ENCODE results near the gene EDDM3A. TPM values are rescaled to one million over a fixed set of nuclear protein-coding genes. Genes with fewer than 3 reads are reported as not detected.

EDDM3A gene
- total RNA-seq, 1 donor from 2014 or later, result not detected

DNA sequence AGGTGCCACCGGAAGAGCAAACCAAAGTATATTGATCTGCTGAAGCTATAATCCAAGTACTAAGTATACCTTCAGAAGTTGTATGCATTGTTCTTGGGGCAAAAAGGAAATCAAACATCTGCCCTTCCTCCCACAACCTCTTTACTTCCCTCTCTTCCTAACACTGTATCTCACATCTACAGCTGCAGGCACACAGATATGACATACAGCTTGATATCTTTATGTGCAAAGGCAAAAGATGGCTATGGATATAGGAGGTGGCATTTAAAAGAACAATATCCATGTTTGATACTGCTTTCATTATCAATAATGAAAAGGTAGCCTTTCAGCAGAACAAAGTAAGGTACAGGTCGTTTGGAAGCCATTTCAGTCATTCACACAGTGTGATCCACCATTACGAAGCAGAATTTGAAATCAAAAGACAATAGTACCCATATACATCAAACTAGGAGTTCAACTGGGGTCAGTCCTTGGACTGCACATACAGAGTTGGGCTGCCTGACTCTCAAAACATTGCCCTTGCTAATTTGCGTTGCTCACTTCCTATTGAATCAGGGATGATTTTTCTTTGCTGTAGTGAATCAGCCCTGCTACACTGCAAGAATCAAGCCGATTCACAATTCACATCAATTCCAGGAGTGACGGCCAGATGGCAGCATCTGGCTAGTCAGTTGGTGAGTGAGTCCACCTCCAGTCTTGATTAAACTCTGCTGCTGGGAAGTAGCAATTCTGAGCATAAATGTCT is 48.2 kb upstream of the EDDM3A start:
- H3K9ac ChIP-seq (ENCODE audit: low read length), result no peak overlapping the region

DNA sequence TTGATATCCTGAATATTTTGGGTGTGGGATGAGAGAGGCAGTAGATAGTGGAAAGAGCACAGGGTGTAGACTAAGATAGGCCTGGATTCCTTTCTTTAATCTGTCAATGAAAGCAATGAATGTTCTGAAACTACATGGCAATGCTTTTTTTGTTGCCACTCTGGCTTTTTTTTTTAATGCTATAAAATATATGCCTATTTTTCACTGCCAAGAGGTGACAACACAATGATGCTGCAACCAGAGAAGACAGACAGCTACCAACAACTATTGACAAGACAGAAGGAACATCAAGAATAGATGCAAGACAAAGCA is 47.7 kb upstream of the EDDM3A start:
- Histone ChIP-seq H3K4me3 (ENCODE audit: insufficient read depth, low read depth, low read length) (no peak overlapping the region), H4K20me1 (ENCODE audit: insufficient read depth, low read length) (no peaks in the 10 kb centered on the region), H2AFZ (ENCODE audit: low read depth, low read length) (no peak overlapping the region), H3K9me3 (ENCODE audit: insufficient read depth, low read depth, low read length) (no peaks in the 10 kb centered on the region), H3K79me2 (ENCODE audit: insufficient read depth, low read length) (no peaks in the 10 kb centered on the region), H3K36me3 (ENCODE audit: insufficient read depth, low read length) (no peaks in the 10 kb centered on the region), H3K9ac (ENCODE audit: low read length) (no peak overlapping the region), H3K27ac (ENCODE audit: low read depth, low read length) (no peak overlapping the region), H3K27me3 (ENCODE audit: insufficient read depth, low read length) (no peaks in the 10 kb centered on the region), H3K4me1 (ENCODE audit: insufficient read depth, low read length) (no peaks in the 10 kb centered on the region), H3K4me2 (ENCODE audit: low read length) (no peak overlapping the region)
- no peak overlapping the region for H3K27ac Mint-ChIP-seq (ENCODE audit: unreplicated experiment)
- no peaks in the 10 kb centered on the region for H3K9me3 Mint-ChIP-seq (ENCODE audit: unreplicated experiment)
- H3K27me3 Mint-ChIP-seq (ENCODE audit: low read depth, unreplicated experiment), result no peaks in the 10 kb centered on the region
- TF ChIP-seq, protein P1, sequence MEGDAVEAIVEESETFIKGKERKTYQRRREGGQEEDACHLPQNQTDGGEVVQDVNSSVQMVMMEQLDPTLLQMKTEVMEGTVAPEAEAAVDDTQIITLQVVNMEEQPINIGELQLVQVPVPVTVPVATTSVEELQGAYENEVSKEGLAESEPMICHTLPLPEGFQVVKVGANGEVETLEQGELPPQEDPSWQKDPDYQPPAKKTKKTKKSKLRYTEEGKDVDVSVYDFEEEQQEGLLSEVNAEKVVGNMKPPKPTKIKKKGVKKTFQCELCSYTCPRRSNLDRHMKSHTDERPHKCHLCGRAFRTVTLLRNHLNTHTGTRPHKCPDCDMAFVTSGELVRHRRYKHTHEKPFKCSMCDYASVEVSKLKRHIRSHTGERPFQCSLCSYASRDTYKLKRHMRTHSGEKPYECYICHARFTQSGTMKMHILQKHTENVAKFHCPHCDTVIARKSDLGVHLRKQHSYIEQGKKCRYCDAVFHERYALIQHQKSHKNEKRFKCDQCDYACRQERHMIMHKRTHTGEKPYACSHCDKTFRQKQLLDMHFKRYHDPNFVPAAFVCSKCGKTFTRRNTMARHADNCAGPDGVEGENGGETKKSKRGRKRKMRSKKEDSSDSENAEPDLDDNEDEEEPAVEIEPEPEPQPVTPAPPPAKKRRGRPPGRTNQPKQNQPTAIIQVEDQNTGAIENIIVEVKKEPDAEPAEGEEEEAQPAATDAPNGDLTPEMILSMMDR (IDR thresholded peaks at IDR 0.05; ENCODE audit: insufficient read depth, low read depth, low read length), result no peak
- TF ChIP-seq EZH2 (IDR thresholded peaks at IDR 0.05; ENCODE audit: insufficient read depth, low read length), result no peak
- H3K4me3 Mint-ChIP-seq (ENCODE audit: unreplicated experiment), result no peak overlapping the region
- H3K36me3 Mint-ChIP-seq (ENCODE audit: low read depth, unreplicated experiment), result no peaks in the 10 kb centered on the region
- DNase-seq (ENCODE audit: low read depth) (no peak), FAIRE-seq (no peak)
- no peaks in the 10 kb centered on the region for H3K4me1 Mint-ChIP-seq (ENCODE audit: low read depth, unreplicated experiment)

More for the DNA sequence above, 48.2 kb upstream of the EDDM3A start:
- no peaks in the 10 kb centered on the region for H3K27me3 Mint-ChIP-seq (ENCODE audit: low read depth, unreplicated experiment)
- FAIRE-seq (peak; percentile 69), DNase-seq (ENCODE audit: low read depth) (peak; percentile 24)
- no peaks in the 10 kb centered on the region for H3K9me3 ChIP-seq (ENCODE audit: insufficient read depth, low read depth, low read length)
- H3K27ac Mint-ChIP-seq (ENCODE audit: unreplicated experiment), result no peak overlapping the region
- TF ChIP-seq EZH2 (IDR thresholded peaks at IDR 0.05; ENCODE audit: insufficient read depth, low read length), result no peak
- TF ChIP-seq, protein P1 (IDR thresholded peaks at IDR 0.05; ENCODE audit: insufficient read depth, low read depth, low read length), result peak; percentile 75
- no peaks in the 10 kb centered on the region for H3K4me1 Mint-ChIP-seq (ENCODE audit: low read depth, unreplicated experiment)
- H3K9me3 Mint-ChIP-seq (ENCODE audit: unreplicated experiment), result no peaks in the 10 kb centered on the region
- no peak overlapping the region for H3K4me3 Mint-ChIP-seq (ENCODE audit: unreplicated experiment)
- no peaks in the 10 kb centered on the region for H4K20me1 ChIP-seq (ENCODE audit: insufficient read depth, low read length)
- no peaks in the 10 kb centered on the region for H3K36me3 ChIP-seq (ENCODE audit: insufficient read depth, low read length)
- H3K4me1 ChIP-seq (ENCODE audit: insufficient read depth, low read length), result no peaks in the 10 kb centered on the region
- H2AFZ ChIP-seq (ENCODE audit: low read depth, low read length), result no peak overlapping the region
- H3K4me2 ChIP-seq (ENCODE audit: low read length), result no peak overlapping the region
- H3K4me3 ChIP-seq (ENCODE audit: insufficient read depth, low read depth, low read length), result no peak overlapping the region
- H3K27ac ChIP-seq (ENCODE audit: low read depth, low read length), result no peak overlapping the region
- no peaks in the 10 kb centered on the region for H3K79me2 ChIP-seq (ENCODE audit: insufficient read depth, low read length)
- H3K36me3 Mint-ChIP-seq (ENCODE audit: low read depth, unreplicated experiment), result no peaks in the 10 kb centered on the region
- H3K27me3 ChIP-seq (ENCODE audit: insufficient read depth, low read length), result no peaks in the 10 kb centered on the region

DNA sequence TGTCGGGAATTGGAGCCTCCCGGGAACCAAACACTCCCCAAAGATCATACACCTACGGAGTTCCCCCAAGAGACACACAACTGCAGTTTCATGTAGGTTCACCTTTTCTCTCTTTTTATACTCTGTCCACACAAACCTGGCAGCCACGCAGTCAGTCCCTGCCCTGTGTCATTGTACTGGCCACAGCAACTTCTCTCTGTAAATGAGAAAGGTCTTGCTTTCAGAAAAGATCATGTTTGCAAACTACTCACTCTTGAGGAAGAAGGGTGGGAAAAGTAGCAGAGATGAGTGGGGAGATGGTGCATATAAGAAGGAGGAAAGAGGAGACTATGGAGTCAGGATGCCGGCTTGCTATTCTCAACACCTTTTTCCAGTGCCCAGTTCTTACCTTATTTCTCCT is 46.8 kb upstream of the EDDM3A start:
- no peaks in the 10 kb centered on the region for H3K27me3 Mint-ChIP-seq (ENCODE audit: low read depth, unreplicated experiment)

More for the DNA sequence above, 46.8 kb upstream of the EDDM3A start:
- DNase-seq (ENCODE audit: low read depth), result no peak
- no peaks in the 10 kb centered on the region for H3K36me3 Mint-ChIP-seq (ENCODE audit: low read depth, unreplicated experiment)
- no peak overlapping the region for H3K27ac ChIP-seq (ENCODE audit: low read depth, low read length)
- no peak for FAIRE-seq
- H3K27me3 ChIP-seq (ENCODE audit: insufficient read depth, low read length), result no peaks in the 10 kb centered on the region
- no peak overlapping the region for H2AFZ ChIP-seq (ENCODE audit: low read depth, low read length)
- no peaks in the 10 kb centered on the region for H4K20me1 ChIP-seq (ENCODE audit: insufficient read depth, low read length)
- no peaks in the 10 kb centered on the region for H3K4me1 Mint-ChIP-seq (ENCODE audit: low read depth, unreplicated experiment)
- H3K9me3 Mint-ChIP-seq (ENCODE audit: unreplicated experiment), result no peaks in the 10 kb centered on the region
- TF ChIP-seq, protein P1 (IDR thresholded peaks at IDR 0.05; ENCODE audit: insufficient read depth, low read depth, low read length), result no peak
- TF ChIP-seq EZH2 (IDR thresholded peaks at IDR 0.05; ENCODE audit: insufficient read depth, low read length), result no peak
- no peaks in the 10 kb centered on the region for H3K79me2 ChIP-seq (ENCODE audit: insufficient read depth, low read length)
- no peak overlapping the region for H3K4me2 ChIP-seq (ENCODE audit: low read length)
- no peak overlapping the region for H3K9ac ChIP-seq (ENCODE audit: low read length)
- no peaks in the 10 kb centered on the region for H3K9me3 ChIP-seq (ENCODE audit: insufficient read depth, low read depth, low read length)
- no peaks in the 10 kb centered on the region for H3K36me3 ChIP-seq (ENCODE audit: insufficient read depth, low read length)
- H3K4me3 Mint-ChIP-seq (ENCODE audit: unreplicated experiment), result no peak overlapping the region
- no peaks in the 10 kb centered on the region for H3K4me1 ChIP-seq (ENCODE audit: insufficient read depth, low read length)
- H3K27ac Mint-ChIP-seq (ENCODE audit: unreplicated experiment), result no peak overlapping the region
- H3K4me3 ChIP-seq (ENCODE audit: insufficient read depth, low read depth, low read length), result no peak overlapping the region

Measured in astrocyte (in vitro differentiated cells and primary cell).